ENCODE results near the gene CUL3. TPM values are rescaled to one million over a fixed set of nuclear protein-coding genes. Genes with fewer than 3 reads are reported as not detected.

CUL3 gene
- total RNA-seq, 4 donors from 2014 or later = 68.0 to 92.7 (median 70.8) TPM

GRCh38 chr2:224560549-224560948 lies 24.6 kb downstream of the CUL3 start:
- no peak for ATAC-seq (ENCODE audit: low FRiP score)
- TF ChIP-seq CTCF (IDR thresholded peaks at IDR 0.05) = no peak
- no peak for DNase-seq (ENCODE audit: low spot score)

GRCh38 chr2:224557610-224558009 lies 27.6 kb downstream of the CUL3 start:
- no peak for ATAC-seq (ENCODE audit: low FRiP score)
- TF ChIP-seq CTCF (IDR thresholded peaks at IDR 0.05) = no peak
- no peak for DNase-seq (ENCODE audit: low spot score)

- DNase-seq (ENCODE audit: low spot score) (no peak), ATAC-seq (ENCODE audit: low FRiP score) (no peak)
- TF ChIP-seq CTCF (IDR thresholded peaks at IDR 0.05) = no peak
Measured at GRCh38 chr2:224556381-224556780, 28.8 kb downstream of the CUL3 start.

DNA sequence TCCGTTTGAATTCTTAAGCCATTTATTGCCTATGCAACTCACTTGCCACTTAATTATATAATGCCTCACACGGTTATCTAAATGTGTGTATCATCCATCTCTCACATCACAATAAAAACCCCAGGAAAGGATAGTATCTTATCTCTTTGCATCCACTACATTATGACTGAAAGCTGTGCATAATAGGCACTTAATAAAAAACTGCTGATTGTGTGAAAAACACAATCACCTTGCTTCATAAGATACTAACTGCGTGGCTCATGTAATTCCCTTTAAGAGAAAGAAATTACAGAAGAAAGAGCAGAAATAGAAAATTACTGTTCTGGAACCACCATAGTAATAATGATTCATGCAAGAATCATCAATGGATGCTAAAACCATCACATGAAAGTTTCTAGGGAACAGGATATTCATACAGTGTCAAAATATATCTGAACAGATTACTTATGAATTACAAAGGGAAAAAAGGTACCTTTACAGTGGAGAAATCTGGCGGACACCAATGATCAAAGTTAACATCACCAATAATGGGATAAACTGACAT lies 29.3 kb downstream of the CUL3 start:
- TF ChIP-seq CTCF (IDR thresholded peaks at IDR 0.05) = no peak
- no peak for DNase-seq (ENCODE audit: low spot score)
- no peak for ATAC-seq (ENCODE audit: low FRiP score)

DNA sequence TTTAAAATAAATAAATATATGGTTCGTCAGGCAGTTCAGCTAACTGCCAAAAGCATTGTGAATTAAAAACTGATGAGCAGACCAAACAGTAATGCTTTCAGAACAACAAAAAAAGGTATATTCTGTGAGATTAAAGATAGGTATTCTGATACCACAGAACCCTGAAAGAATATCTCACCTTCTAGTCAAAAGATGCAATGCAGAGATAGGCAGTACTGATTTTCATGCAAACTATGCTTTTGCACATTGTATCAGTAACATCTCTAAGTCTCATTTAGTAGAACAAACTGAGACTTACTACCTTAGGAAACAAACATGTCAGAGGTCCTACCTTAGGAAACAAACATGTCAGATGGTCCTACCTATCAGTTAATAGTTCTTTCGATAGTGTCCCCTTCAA lies 32.4 kb downstream of the CUL3 start:
- ATAC-seq (ENCODE audit: low FRiP score) (no peak), DNase-seq (ENCODE audit: low spot score) (no peak)
- TF ChIP-seq CTCF (IDR thresholded peaks at IDR 0.05) = no peak

GRCh38 chr2:224551693-224552092 lies 33.5 kb downstream of the CUL3 start:
- no peak for DNase-seq (ENCODE audit: low spot score)
- no peak for TF ChIP-seq CTCF (IDR thresholded peaks at IDR 0.05)
- no peak for ATAC-seq (ENCODE audit: low FRiP score)

GRCh38 chr2:224546926-224547325 lies 38.2 kb downstream of the CUL3 start:
- no peak for ATAC-seq (ENCODE audit: low FRiP score)
- TF ChIP-seq CTCF (IDR thresholded peaks at IDR 0.05) = no peak
- no peak for DNase-seq (ENCODE audit: low spot score)

Data from omental fat pad (tissue), 4 donors.